HepG2 (cell line): ENCODE measurements around the gene MSI2. TPM values are rescaled to one million over a fixed set of nuclear protein-coding genes. Genes with fewer than 3 reads are reported as not detected.
A peak's percentile ranks its signal among the peaks of the same experiment; 100 is the strongest.

Experiments used
- ARID5B ChIP-seq: IDR thresholded peaks from 2 replicates; pipeline ENCODE4 v1.4.0; 2020; ENCODE audit warnings: mild to moderate bottlenecking, missing genetic modification reagents
- MYPOP ChIP-seq: sonication (generic); formaldehyde crosslinking; IDR thresholded peaks from 2 replicates; pipeline ENCODE4 v1.8.1; 2023; ENCODE audit warnings: mild to moderate bottlenecking, moderate library complexity, missing genetic modification reagents
- NR1H2 ChIP-seq: sonication (generic); formaldehyde crosslinking; IDR thresholded peaks from 2 replicates; pipeline ENCODE4 v1.8.1; 2022; ENCODE audit warnings: low read depth, missing genetic modification reagents, borderline replicate concordance
- SOX5 ChIP-seq: IDR thresholded peaks from 2 replicates; pipeline ENCODE4 v1.6.1; 2016; ENCODE audit warnings: borderline replicate concordance
- TCF7L2 ChIP-seq: IDR thresholded peaks from 2 replicates; pipeline ENCODE4 v1.6.1; 2011; ENCODE audit warnings: mild to moderate bottlenecking, low read depth, low read length, moderate library complexity
- TIGD3 ChIP-seq: sonication (generic); formaldehyde crosslinking; IDR thresholded peaks from 2 replicates; pipeline ENCODE4 v1.5.1; 2020; ENCODE audit warnings: mild to moderate bottlenecking, missing genetic modification reagents, borderline replicate concordance
- ZBED4 ChIP-seq: sonication (generic); formaldehyde crosslinking; IDR thresholded peaks from 2 replicates; pipeline ENCODE4 v1.4.0; 2020; ENCODE audit warnings: missing genetic modification reagents, borderline replicate concordance
- ZFX ChIP-seq: sonication (generic); formaldehyde crosslinking; IDR thresholded peaks from 2 replicates; pipeline ENCODE4 v1.4.0; 2020; ENCODE audit warnings: mild to moderate bottlenecking, low read depth, missing genetic modification reagents, moderate library complexity
- ZKSCAN8 ChIP-seq: IDR thresholded peaks from 2 replicates; pipeline ENCODE4 v1.6.1; 2016; ENCODE audit warnings: borderline replicate concordance, missing genetic modification reagents, missing compliant biosample characterization
- ZNF207 ChIP-seq: fragments of 450-650 bp; IDR thresholded peaks from 2 replicates; pipeline ENCODE4 v1.6.1; 2016; ENCODE audit warnings: antibody characterized with exemption, borderline replicate concordance
- ZNF446 ChIP-seq: sonication (generic); formaldehyde crosslinking; IDR thresholded peaks from 2 replicates; pipeline ENCODE4 v1.5.0; 2020; ENCODE audit warnings: mild to moderate bottlenecking, missing genetic modification reagents
- polyA plus RNA-seq, 8 experiments: library from polyadenylated mRNA; depleted of rRNA in 3 of 8; stranded (reverse) in 7 of 8; unstranded in 1 of 8; fragments of >200 nt; fragmentation: Illumina TruSeq in 4 of 8; extraction: Trizol in 4 of 8; gene quantifications; 2 replicates each; pipeline versions ENCODE4 v1.2.1 to v1.2.3, GENCODE V29; 2011 to 2016; ENCODE audit warnings: low read depth in 4 of 8, missing spikeins in 1 of 8, mixed read lengths in 1 of 8; ENCODE audit not compliant: insufficient read depth in 1 of 8
- total RNA-seq, 5 experiments: library from RNA; depleted of rRNA; stranded (reverse); fragments of >200 nt; fragmentation: Illumina TruSeq; extraction: Trizol; gene quantifications; 2 replicates each; pipeline ENCODE4 v1.2.3, GENCODE V29; 2016; ENCODE audit warnings: low read depth in 1 of 5

Gene MSI2
- total and polyA plus RNA-seq, 2 of the 13 experiments (the other 11 are each of a cell fraction or from before 2014, with no cell fraction given) = 77.5 to 78.4 TPM

GRCh38 chr17:57537524-57538410 is 281.4 kb downstream of the MSI2 start (continued):
- TF ChIP-seq ZBED4 (CRISPR knock-in tag) = peak; percentile 80; the same call in 1 of the 2 replicates
- TF ChIP-seq ZNF446 (CRISPR knock-in tag) = peak; percentile 48; the same call in 1 of the 2 replicates
- 0 out of 2 replicates have a peak, but pooled peaks have one; percentile 17 for TF ChIP-seq MYPOP (CRISPR knock-in tag)
- no peak for TF ChIP-seq TCF7L2
- no peak for TF ChIP-seq ZNF207
- TF ChIP-seq ARID5B (CRISPR knock-in tag) = peak; percentile 78
- no peak for TF ChIP-seq TIGD3 (CRISPR knock-in tag)
- TF ChIP-seq NR1H2 (CRISPR knock-in tag) = no peak
- peak; percentile 33; the same call in 1 of the 2 replicates for TF ChIP-seq ZKSCAN8
- TF ChIP-seq SOX5 (CRISPR knock-in tag) = peak; percentile 83; the same call in 1 of the 2 replicates
- peak; percentile 46; the same call in 1 of the 2 replicates for TF ChIP-seq ZFX (CRISPR knock-in tag)
